Endothelial cell of umbilical vein (primary cell): ENCODE data around the gene TNFRSF1A.

Source experiments
- EZH2 ChIP-seq: IDR thresholded peaks from 2 replicates; pipeline ENCODE4 v1.6.1; 2012; ENCODE audit warnings: borderline replicate concordance, low read depth, mild to moderate bottlenecking, moderate library complexity, low read length, inconsistent platforms; ENCODE audit not compliant: severe bottlenecking
- FOS ChIP-seq: IDR thresholded peaks from 2 replicates; pipeline ENCODE4 v1.6.1; 2011; ENCODE audit warnings: mild to moderate bottlenecking, low read length, moderate library complexity, borderline replicate concordance; ENCODE audit not compliant: insufficient read depth
- MYC ChIP-seq: IDR thresholded peaks from one replicate; pipeline ENCODE4 v1.6.1; 2011; ENCODE audit warnings: mild to moderate bottlenecking, low read depth, low read length
- POLR2A ChIP-seq: IDR thresholded peaks from 2 replicates; pipeline ENCODE4 v1.6.1; 2012; ENCODE audit warnings: low read depth, mild to moderate bottlenecking, control low read depth, low read length
- POLR2AphosphoS5 ChIP-seq: IDR thresholded peaks from 2 replicates; pipeline ENCODE4 v1.6.1; 2012; ENCODE audit warnings: low read depth, mild to moderate bottlenecking, control low read depth, low read length, moderate library complexity; ENCODE audit not compliant: insufficient read depth
- TF ChIP-seq, protein P1 (sequence below), 2 donors: IDR thresholded peaks; 1 replicate in 1 of 2; 2 replicates in 1 of 2; pipeline ENCODE4 v1.5.1; 2011; ENCODE audit warnings: low read length in 2 of 2, mild to moderate bottlenecking in 2 of 2, moderate library complexity in 2 of 2, control low read depth in 1 of 2, inconsistent platforms in 1 of 2, low read depth in 1 of 2; ENCODE audit not compliant: insufficient read depth in 1 of 2; ENCODE audit errors: extremely low read depth in 1 of 2
- TF ChIP-seq, protein P2 (sequence below): IDR thresholded peaks from 2 replicates; pipeline ENCODE4 v1.6.1; 2011; ENCODE audit not compliant: insufficient read depth, insufficient read length

DNA sequence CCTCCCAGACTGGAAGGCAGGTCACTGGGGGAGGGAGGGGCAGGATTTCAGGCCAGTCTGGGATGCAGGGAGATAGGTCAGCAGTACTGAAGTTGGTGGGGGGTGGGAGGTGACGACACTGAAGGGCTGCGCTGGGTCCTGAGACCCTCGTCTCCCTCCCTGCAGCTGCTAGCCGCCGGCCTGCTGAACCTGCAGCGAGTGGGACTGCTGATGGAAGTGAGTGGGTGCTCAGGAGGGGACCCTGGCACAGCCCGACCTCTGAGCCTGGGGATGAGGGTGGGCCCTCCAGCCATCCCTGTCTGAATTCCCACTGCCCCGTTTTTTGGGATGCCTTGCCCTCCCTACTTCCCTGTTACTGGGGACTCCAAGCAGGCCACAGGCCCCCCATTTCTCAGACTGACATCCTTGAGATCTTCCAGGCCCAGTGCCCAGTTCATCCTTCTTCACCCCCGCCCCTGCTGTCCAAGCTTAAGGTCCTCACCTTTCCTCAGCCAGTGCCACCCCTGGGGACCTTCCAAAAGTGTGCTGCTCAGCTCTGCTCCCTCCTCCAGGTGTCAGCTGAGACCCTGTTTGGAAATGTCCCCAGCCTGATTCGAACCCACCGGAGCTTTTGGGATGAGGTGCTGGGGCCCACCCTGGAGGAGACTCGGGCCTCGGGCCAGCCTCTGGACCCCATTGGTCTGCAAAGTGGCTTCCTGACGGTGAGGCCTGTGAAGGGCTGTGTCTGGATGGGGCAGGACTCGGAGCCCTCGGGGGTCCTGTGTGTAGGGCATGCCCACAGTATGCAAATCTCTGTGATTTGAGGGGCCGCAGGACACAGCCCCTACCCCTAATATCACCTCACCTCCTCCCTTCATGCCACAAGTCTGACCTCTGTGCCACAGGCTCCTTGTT lies 25.9 kb downstream of the TNFRSF1A start:
- TF ChIP-seq FOS, result no peak
- TF ChIP-seq, protein P1, sequence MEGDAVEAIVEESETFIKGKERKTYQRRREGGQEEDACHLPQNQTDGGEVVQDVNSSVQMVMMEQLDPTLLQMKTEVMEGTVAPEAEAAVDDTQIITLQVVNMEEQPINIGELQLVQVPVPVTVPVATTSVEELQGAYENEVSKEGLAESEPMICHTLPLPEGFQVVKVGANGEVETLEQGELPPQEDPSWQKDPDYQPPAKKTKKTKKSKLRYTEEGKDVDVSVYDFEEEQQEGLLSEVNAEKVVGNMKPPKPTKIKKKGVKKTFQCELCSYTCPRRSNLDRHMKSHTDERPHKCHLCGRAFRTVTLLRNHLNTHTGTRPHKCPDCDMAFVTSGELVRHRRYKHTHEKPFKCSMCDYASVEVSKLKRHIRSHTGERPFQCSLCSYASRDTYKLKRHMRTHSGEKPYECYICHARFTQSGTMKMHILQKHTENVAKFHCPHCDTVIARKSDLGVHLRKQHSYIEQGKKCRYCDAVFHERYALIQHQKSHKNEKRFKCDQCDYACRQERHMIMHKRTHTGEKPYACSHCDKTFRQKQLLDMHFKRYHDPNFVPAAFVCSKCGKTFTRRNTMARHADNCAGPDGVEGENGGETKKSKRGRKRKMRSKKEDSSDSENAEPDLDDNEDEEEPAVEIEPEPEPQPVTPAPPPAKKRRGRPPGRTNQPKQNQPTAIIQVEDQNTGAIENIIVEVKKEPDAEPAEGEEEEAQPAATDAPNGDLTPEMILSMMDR (IDR thresholded peaks at IDR 0.05; ENCODE audit: extremely low read depth in 1 of 2, insufficient read depth in 1 of 2, low read depth in 1 of 2, low read length in 2 of 2), result no peak
- TF ChIP-seq EZH2, result no peak
- no peak for TF ChIP-seq POLR2A
- TF ChIP-seq MYC, result no peak
- no peak for TF ChIP-seq POLR2AphosphoS5
- TF ChIP-seq, protein P2, sequence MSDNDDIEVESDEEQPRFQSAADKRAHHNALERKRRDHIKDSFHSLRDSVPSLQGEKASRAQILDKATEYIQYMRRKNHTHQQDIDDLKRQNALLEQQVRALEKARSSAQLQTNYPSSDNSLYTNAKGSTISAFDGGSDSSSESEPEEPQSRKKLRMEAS, result no peak
